Lung (tissue), 12 donors: Measurements from ENCODE around the gene LBHD2. TPM values are rescaled to one million over a fixed set of nuclear protein-coding genes. Genes with fewer than 3 reads are reported as not detected.

Experiments
- ATAC-seq: fragments of 200-7000 bp; cut with Tn5 transposase; one replicate; pipeline ENCODE4 v1.9.1; 2020; ENCODE audit warnings: moderate number of reproducible peaks; ENCODE audit not compliant: insufficient read depth, low FRiP score
- DNase-seq, 3 donors: peaks; one replicate each; pipeline ENCODE4 v3.0.0-alpha.2; 2013 to 2017
- H3K27ac ChIP-seq, 2 donors: one replicate each; pipeline ENCODE4 v1.5.1; 2013; ENCODE audit warnings: mild to moderate bottlenecking in 2 of 2, moderate library complexity in 2 of 2, control low read depth in 1 of 2, inconsistent platforms in 1 of 2, low read depth in 1 of 2, low read length in 1 of 2
- H3K27me3 ChIP-seq, 3 donors: one replicate each; pipeline ENCODE4 v1.5.1; 2013; ENCODE audit warnings: low read length in 2 of 3; ENCODE audit not compliant: control insufficient read depth in 3 of 3, insufficient read depth in 3 of 3
- H3K36me3 ChIP-seq, 4 donors: one replicate each; pipeline ENCODE4 v1.5.1; 2013; ENCODE audit warnings: low read length in 4 of 4, mild to moderate bottlenecking in 1 of 4, moderate library complexity in 1 of 4; ENCODE audit not compliant: control insufficient read depth in 4 of 4, insufficient read depth in 4 of 4
- H3K4me1 ChIP-seq, 5 donors: one replicate each; pipeline ENCODE4 v1.5.1; 2013; ENCODE audit warnings: low read length in 5 of 5, mild to moderate bottlenecking in 2 of 5, moderate library complexity in 1 of 5; ENCODE audit not compliant: control insufficient read depth in 5 of 5, insufficient read depth in 5 of 5
- H3K4me3 ChIP-seq: one replicate; pipeline ENCODE4 v1.5.1; 2013; ENCODE audit warnings: mild to moderate bottlenecking, control low read depth, moderate library complexity
- H3K9ac ChIP-seq, 2 donors: one replicate each; pipeline ENCODE4 v1.5.1; 2013; ENCODE audit warnings: low read length in 2 of 2, control low read depth in 1 of 2; ENCODE audit not compliant: insufficient read depth in 1 of 2
- H3K9me3 ChIP-seq, 4 donors: one replicate each; pipeline ENCODE4 v1.5.1; 2013; ENCODE audit warnings: low read length in 3 of 4, mild to moderate bottlenecking in 1 of 4, moderate library complexity in 1 of 4; ENCODE audit not compliant: control insufficient read depth in 4 of 4, insufficient read depth in 3 of 4
- CTCF ChIP-seq: IDR thresholded peaks from 2 replicates; pipeline ENCODE4 v1.5.1; 2012; ENCODE audit warnings: mild to moderate bottlenecking; ENCODE audit errors: control extremely low read depth, extremely low read depth
- WGBS, 2 donors: extraction: QIAGEN DNeasy Blood & Tissue Kit; methylation state at CpG; one replicate each; pipeline ENCODE4 v1.1.7; 2013; 5-methylcytosine and 5-hydroxymethylcytosine counted together
- polyA plus RNA-seq, 2 donors: library from polyadenylated mRNA; stranded (reverse); fragments of 200-250 nt; gene quantifications; one replicate each; pipeline ENCODE4 v1.2.1, GENCODE V29; 2013
- total RNA-seq, 2 donors: library from RNA; depleted of rRNA in 1 of 2; stranded (reverse); fragments of >200 nt in 1 of 2; gene quantifications; one replicate each; pipeline ENCODE4 v1.2.1, GENCODE V29; 2014 to 2021
- donor health status: control.
- donor health status: control.
- donor health status: Bipolar disorder and iron deficiency.
- donor health status: healthy.
- donor health status: DM: yes; HTN: yes; CAD: no.

The LBHD2 gene
- total and polyA plus RNA-seq, 4 donors = 0.08 TPM; not detected in 3

GRCh38 chr14:103090481-103091020, 6.5 kb downstream of the LBHD2 start:
- Histone ChIP-seq H3K4me3 (no peak overlapping the region), H3K27me3 (peaks cover 0 to 7% (median 0%) of the 10 kb centered on the region in 3 donors), H3K36me3 (no peaks in the 10 kb centered on the region), H3K27ac (no peak overlapping the region), H3K9ac (no peak overlapping the region), H3K4me1 (peaks cover 0 to 20% (median 6%) of the 10 kb centered on the region in 5 donors), H3K9me3 (peaks cover 0 to 2% (median 0%) of the 10 kb centered on the region in 4 donors)
- DNase-seq (no peak), ATAC-seq (no peak)
- 84% methylated on average over 12 of the region's 12 CpGs for WGBS, 2 donors
- no peak for TF ChIP-seq CTCF

- Histone ChIP-seq H3K27ac (peak overlapping the region in 1 of 2 donors; percentile 4), H3K36me3 (no peaks in the 10 kb centered on the region), H3K9me3 (peaks cover 0 to 2% (median 0%) of the 10 kb centered on the region in 4 donors), H3K27me3 (peaks cover 0 to 4% (median 0%) of the 10 kb centered on the region in 3 donors), H3K4me1 (peaks cover 0 to 20% (median 6%) of the 10 kb centered on the region in 5 donors), H3K9ac (peak overlapping the region in 1 of 2 donors; percentile 25), H3K4me3 (peak overlapping the region; percentile 57)
- DNase-seq = peak; percentile 45 to 71 (median 61)
- WGBS, 2 donors = 5 to 7% methylated on average over 69 of the region's 69 CpGs
- TF ChIP-seq CTCF = peak; percentile 28
- peak; percentile 72 for ATAC-seq
Measured at GRCh38 chr14:103091041-103091882, 7.3 kb downstream of the LBHD2 start.

GRCh38 chr14:103091883-103092222, 7.8 kb downstream of the LBHD2 start:
- Histone ChIP-seq H3K36me3 (no peaks in the 10 kb centered on the region), H3K9me3 (peaks cover 0 to 2% (median 0%) of the 10 kb centered on the region in 4 donors), H3K4me1 (peaks cover 0 to 20% (median 6%) of the 10 kb centered on the region in 5 donors), H3K27ac (peak overlapping the region in 1 of 2 donors; percentile 4), H3K9ac (no peak overlapping the region), H3K4me3 (peak overlapping the region; percentile 57), H3K27me3 (peaks cover 0 to 4% (median 0%) of the 10 kb centered on the region in 3 donors)
- TF ChIP-seq CTCF = no peak
- DNase-seq (no peak), ATAC-seq (no peak)
- 57 to 59% methylated on average over 9 of the region's 9 CpGs for WGBS, 2 donors
